A549 (cell line): ENCODE measurements around the gene GAL3ST3.

ENCODE experiments used
- CTCF ChIP-seq: fragments of >200 bp; sonication (Bioruptor Twin); formaldehyde crosslinking; IDR thresholded peaks from 3 replicates; pipeline ENCODE4 v1.5.1; 2016
- EP300 ChIP-seq, 2 experiments: fragments of >200 bp; sonication (Bioruptor Twin); formaldehyde crosslinking; IDR thresholded peaks; 2 replicates in 1 of 2; 3 replicates in 1 of 2; pipeline ENCODE4 v1.6.1; 2016 to 2017
- FOSL2 ChIP-seq, 2 experiments: fragments of 450-650 bp in 1 of 2; fragments of >200 bp in 1 of 2; sonication (Bioruptor Twin) in 1 of 2; formaldehyde crosslinking; IDR thresholded peaks; 2 replicates each; pipeline versions ENCODE4 v1.5.0 to v1.6.1; 2016 to 2020; ENCODE audit warnings: mild to moderate bottlenecking in 1 of 2, moderate library complexity in 1 of 2
- HDAC2 ChIP-seq: fragments of 200-600 bp; sonication (generic); IDR thresholded peaks from 2 replicates; pipeline ENCODE4 v1.6.1; 2016
- JUNB ChIP-seq: fragments of >200 bp; sonication (Bioruptor Twin); formaldehyde crosslinking; IDR thresholded peaks from 2 replicates; pipeline ENCODE4 v1.6.1; 2016
- POLR2A ChIP-seq: IDR thresholded peaks from 2 replicates; pipeline ENCODE4 v1.6.1; 2012; ENCODE audit warnings: mild to moderate bottlenecking, low read length
- RAD21 ChIP-seq, 2 experiments: fragments of >200 bp in 1 of 2; sonication (Bioruptor Twin) in 1 of 2; formaldehyde crosslinking in 1 of 2; IDR thresholded peaks in 1 of 2; conservative IDR thresholded peaks in 1 of 2; 2 replicates in 1 of 2; 3 replicates in 1 of 2; pipeline ENCODE4 v1.6.1; 2012 to 2018; ENCODE audit warnings: inconsistent platforms in 1 of 2
- RFX5 ChIP-seq: fragments of 450-650 bp; IDR thresholded peaks from 2 replicates; pipeline ENCODE4 v1.7.1; 2014; ENCODE audit warnings: antibody characterized with exemption, mild to moderate bottlenecking, moderate library complexity
- TF ChIP-seq, protein P1 (sequence below): fragments of 150-350 bp; IDR thresholded peaks from 2 replicates; pipeline ENCODE4 v1.6.1; 2014; ENCODE audit warnings: low read depth, mild to moderate bottlenecking, low read length

DNA sequence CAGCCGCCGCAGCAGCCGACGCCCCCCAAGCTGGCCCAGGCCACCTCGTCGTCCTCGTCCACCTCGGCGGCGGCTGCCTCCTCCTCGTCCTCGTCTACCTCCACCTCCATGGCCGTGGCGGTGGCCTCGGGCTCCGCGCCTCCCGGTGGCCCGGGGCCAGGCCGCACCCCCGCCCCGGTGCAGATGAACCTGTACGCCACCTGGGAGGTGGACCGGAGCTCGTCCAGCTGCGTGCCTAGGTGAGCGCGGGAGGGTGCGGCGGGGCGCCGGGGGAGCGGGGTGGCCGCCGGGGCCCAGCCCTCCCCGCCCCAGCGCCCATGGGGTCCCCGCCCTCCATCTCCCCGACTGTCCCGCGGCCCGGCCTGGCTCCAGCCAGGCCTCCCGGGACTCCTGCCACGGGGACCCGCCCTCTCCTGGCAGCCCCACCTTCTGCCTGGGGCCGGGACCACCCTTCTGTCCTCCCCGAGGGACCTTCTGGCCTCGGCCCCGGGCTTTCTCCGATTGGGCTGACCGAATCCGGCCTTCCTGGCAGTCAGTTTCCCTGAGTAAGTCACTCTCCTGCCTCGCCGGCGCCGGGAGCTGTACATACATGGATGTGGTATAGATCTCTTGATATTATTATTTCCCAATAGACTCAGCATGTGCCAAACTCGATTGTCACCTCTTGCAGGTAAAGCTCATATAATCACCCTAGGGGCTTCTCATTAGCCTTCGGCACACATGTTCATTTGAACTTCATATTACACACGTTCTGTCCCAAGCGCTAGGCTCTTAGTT, 21.8 kb upstream of the GAL3ST3 start:
- TF ChIP-seq, protein P1, sequence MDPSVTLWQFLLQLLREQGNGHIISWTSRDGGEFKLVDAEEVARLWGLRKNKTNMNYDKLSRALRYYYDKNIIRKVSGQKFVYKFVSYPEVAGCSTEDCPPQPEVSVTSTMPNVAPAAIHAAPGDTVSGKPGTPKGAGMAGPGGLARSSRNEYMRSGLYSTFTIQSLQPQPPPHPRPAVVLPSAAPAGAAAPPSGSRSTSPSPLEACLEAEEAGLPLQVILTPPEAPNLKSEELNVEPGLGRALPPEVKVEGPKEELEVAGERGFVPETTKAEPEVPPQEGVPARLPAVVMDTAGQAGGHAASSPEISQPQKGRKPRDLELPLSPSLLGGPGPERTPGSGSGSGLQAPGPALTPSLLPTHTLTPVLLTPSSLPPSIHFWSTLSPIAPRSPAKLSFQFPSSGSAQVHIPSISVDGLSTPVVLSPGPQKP, result no peak
- TF ChIP-seq POLR2A (no peak), CTCF (no peak), HDAC2 (no peak), EP300 (IDR thresholded peaks at IDR 0.05) (no peak), RFX5 (no peak), FOSL2 (IDR thresholded peaks at IDR 0.05) (no peak), FOSL2 (CRISPR knock-in tag; IDR thresholded peaks at IDR 0.05) (no peak), RAD21 (conservative IDR thresholded peaks at IDR 0.05 in 1 of 2, IDR thresholded peaks at IDR 0.05 in 1 of 2) (no peak; a peak in 1 of 5 replicates), JUNB (no peak)
